Motor neuron (in vitro differentiated cells): Measurements from ENCODE around the gene MRPL17. TPM values are rescaled to one million over a fixed set of nuclear protein-coding genes. Genes with fewer than 3 reads are reported as not detected.
A peak's percentile ranks its signal among the peaks of the same experiment; 100 is the strongest.
"Not testable (repeated sequence)": the region's sequence is repeated elsewhere in the genome, so short reads cannot be mapped to it uniquely, and the experiment has no call there.

Experiments used
- ATAC-seq, 8 experiments: fragments of 200-7000 bp; cut with Tn5 transposase; replicated peaks in 6 of 8; 2 replicates each; pipeline ENCODE4 v1.8.0; 2021; ENCODE audit warnings: mild to moderate bottlenecking in 8 of 8, moderate library complexity in 8 of 8
- H3K27ac ChIP-seq, 2 donors: fragments of 250-450 bp; sonication (Bioruptor Pico); 2 replicates each; pipeline ENCODE4 v1.9.0; 2021; ENCODE audit warnings: antibody characterized with exemption in 2 of 2, mild to moderate bottlenecking in 2 of 2, moderate library complexity in 1 of 2
- H3K4me1 ChIP-seq, 2 donors: fragments of 250-450 bp; sonication (Bioruptor Pico); replicated peaks in 1 of 2; 2 replicates each; pipeline ENCODE4 v1.6.1; 2021; ENCODE audit warnings: antibody characterized with exemption in 2 of 2, mild to moderate bottlenecking in 2 of 2, moderate library complexity in 1 of 2
- H3K4me3 ChIP-seq, 5 donors: fragments of 250-450 bp; sonication (Bioruptor Pico); 2 replicates each; pipeline ENCODE4 v1.9.0; 2021; ENCODE audit warnings: antibody characterized with exemption in 5 of 5, mild to moderate bottlenecking in 5 of 5, moderate library complexity in 4 of 5
- WGBS, 10 experiments: fragments of 450-650 bp; shearing (Covaris generic); methylation state at CpG; one replicate each; pipeline ENCODE4 v1.0.0; 2022; 5-methylcytosine and 5-hydroxymethylcytosine counted together
- in situ Hi-C, 9 experiments: fragments of 400-800 bp; cut with MboI; loops; one replicate each; pipeline ENCODE4 v1.15.0; 2021; ENCODE audit warnings: low sequenced_read_pairs in 9 of 9, low pct_unique_long_range_greater_than_20kb in 2 of 9; ENCODE audit not compliant: unreplicated experiment in 9 of 9
- total RNA-seq, 8 experiments: library from RNA; unstranded; fragments of 300-600 nt; gene quantifications; 2 replicates each; pipeline versions ENCODE4 v1.2.3 to v1.2.4, GENCODE V29; 2022

The MRPL17 gene
- total RNA-seq = 100 to 1,000 TPM in 1 of 8 experiments, 10 to 100 TPM in 7; 39.8 to 118 (median 56.9) TPM

GRCh38 chr11:6682936-6683861 is at the start of gene MRPL17:
TSS of gene MRPL17 (minus strand) at chr11:6683340. CDS start at chr11:6683296, 44 bp downstream.
- H3K27ac ChIP-seq = peak within 1 kb of the TSS; percentile 76 to 83
- peak; percentile 87 to 97 (median 95) for ATAC-seq
- H3K4me1 ChIP-seq = peaks cover 9 to 19% of the 10 kb centered on the region in 2 donors
- peak within 1 kb of the TSS; percentile 72 to 96 (median 92) for H3K4me3 ChIP-seq
- 0 to 38% (median 2%) methylated on average over 2 to 42 of the region's 70 CpGs; no CpG with 5 or more reads in 1 of the 10 experiments for WGBS, 10 experiments
- in situ Hi-C loops = no loop called here

GRCh38 chr11:6727971-6728760 is 45.0 kb upstream of the MRPL17 start:
- H3K27ac ChIP-seq = no peak overlapping the region
- in situ Hi-C loops = loop anchor here in 1 of 9 experiments (25.0 kb wide), 1 partner anchor 109 kb away; the partner anchor contains the start of gene OR10A5
- no peak for ATAC-seq
- no peaks in the 10 kb centered on the region for H3K4me1 ChIP-seq
- WGBS, 10 experiments = 48 to 89% (median 73%) methylated on average over 2 to 6 of the region's 6 CpGs
- no peak overlapping the region for H3K4me3 ChIP-seq

- whole genome bisulfite sequencing, 10 experiments = 0 to 80% (median 51%) methylated on average over 1 to 2 of the region's 2 CpGs; no CpG with 5 or more reads in 1 of the 10 experiments
- no peak for ATAC-seq
Observed at GRCh38 chr11:6725386-6725896, 42.3 kb upstream of the MRPL17 start.

GRCh38 chr11:6724013-6724412 is 40.9 kb upstream of the MRPL17 start:
- in situ Hi-C loops = no loop called here
- Histone ChIP-seq H3K27ac (no peak overlapping the region), H3K4me1 (no peaks in the 10 kb centered on the region), H3K4me3 (no peak overlapping the region)
- WGBS, 10 experiments = 20 to 100% (median 83%) methylated on average over 1 of the region's 1 CpG; no CpG with 5 or more reads in 5 of the 10 experiments
- no peak for ATAC-seq

More at GRCh38 chr11:6725386-6725896, 42.3 kb upstream of the MRPL17 start:
- in situ Hi-C loops = loop anchor here in 1 of 9 experiments (25.0 kb wide), 1 partner anchor 112 kb away; the partner anchor contains the start of gene OR10A5
- H3K4me1 ChIP-seq = no peaks in the 10 kb centered on the region
- no peak overlapping the region for H3K27ac ChIP-seq
- H3K4me3 ChIP-seq = no peak overlapping the region

GRCh38 chr11:6721343-6721742 is 38.2 kb upstream of the MRPL17 start:
- in situ Hi-C loops = no loop called here
- 43 to 100% (median 83%) methylated on average over 1 of the region's 1 CpG; no CpG with 5 or more reads in 5 of the 10 experiments for WGBS, 10 experiments
- no peaks in the 10 kb centered on the region for H3K4me1 ChIP-seq
- no peak overlapping the region for H3K4me3 ChIP-seq
- no peak for ATAC-seq
- no peak overlapping the region for H3K27ac ChIP-seq

- peak in 3 of 8 experiments; percentile 30 to 95 (median 68) for ATAC-seq
- WGBS, 10 experiments = 20 to 100% (median 71%) methylated on average over 1 of the region's 1 CpG; no CpG with 5 or more reads in 5 of the 10 experiments
- no peak overlapping the region for H3K4me3 ChIP-seq
- H3K4me1 ChIP-seq = no peaks in the 10 kb centered on the region
- in situ Hi-C loops = no loop called here
- no peak overlapping the region for H3K27ac ChIP-seq
Observed at GRCh38 chr11:6719576-6719975, 36.4 kb upstream of the MRPL17 start.

DNA sequence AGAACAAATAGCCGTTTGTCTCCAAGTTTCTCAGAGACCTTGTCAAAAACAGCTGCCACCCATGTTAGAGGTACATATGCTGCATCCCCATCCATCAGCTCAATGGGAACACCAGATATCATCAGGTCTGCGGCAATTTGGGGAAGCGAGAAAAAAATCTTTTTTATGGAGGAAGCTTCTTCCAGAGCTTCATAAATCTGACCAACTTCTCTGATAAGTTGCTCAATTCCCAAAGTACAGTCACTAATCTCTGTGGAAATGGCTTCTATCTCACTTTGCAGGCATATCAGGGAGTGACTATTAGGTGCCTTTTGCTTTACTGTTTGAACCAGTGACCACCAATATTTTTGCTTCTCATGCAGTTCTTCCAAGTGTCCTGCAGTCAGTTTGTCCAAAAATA is 34.3 kb upstream of the MRPL17 start:
- WGBS, 10 experiments = 71 to 100% (median 95%) methylated on average over 1 to 3 of the region's 3 CpGs; no CpG with 5 or more reads in 3 of the 10 experiments
- in situ Hi-C loops = no loop called here
- Histone ChIP-seq H3K4me3 (no peak overlapping the region), H3K4me1 (no peaks in the 10 kb centered on the region), H3K27ac (no peak overlapping the region)
- no peak for ATAC-seq

DNA sequence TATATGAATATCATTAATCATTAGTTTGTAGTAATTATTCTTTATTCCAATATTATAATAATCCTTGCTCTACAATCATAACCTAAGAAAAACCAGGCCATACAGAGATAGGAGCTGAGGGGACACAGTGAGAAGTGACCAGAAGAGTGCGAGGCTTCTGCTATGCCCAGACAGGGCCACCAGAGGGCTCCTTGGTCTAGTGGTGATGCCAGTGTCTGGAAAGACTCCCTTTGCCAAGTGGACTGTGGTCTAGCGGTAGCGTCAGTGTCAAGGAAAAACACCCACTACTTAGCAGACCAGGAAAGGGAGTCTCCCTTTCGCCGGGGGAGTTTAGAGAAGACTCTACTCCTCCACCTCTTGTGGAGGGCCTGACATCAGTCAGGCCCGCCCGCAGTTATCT is 28.4 kb upstream of the MRPL17 start:
- H3K27ac ChIP-seq, in situ Hi-C loops, H3K4me3 ChIP-seq, H3K4me1 ChIP-seq, ATAC-seq: not testable (repeated sequence)
- 60 to 100% (median 93%) methylated on average over 1 to 4 of the region's 7 CpGs; no CpG with 5 or more reads in 5 of the 10 experiments for WGBS, 10 experiments

DNA sequence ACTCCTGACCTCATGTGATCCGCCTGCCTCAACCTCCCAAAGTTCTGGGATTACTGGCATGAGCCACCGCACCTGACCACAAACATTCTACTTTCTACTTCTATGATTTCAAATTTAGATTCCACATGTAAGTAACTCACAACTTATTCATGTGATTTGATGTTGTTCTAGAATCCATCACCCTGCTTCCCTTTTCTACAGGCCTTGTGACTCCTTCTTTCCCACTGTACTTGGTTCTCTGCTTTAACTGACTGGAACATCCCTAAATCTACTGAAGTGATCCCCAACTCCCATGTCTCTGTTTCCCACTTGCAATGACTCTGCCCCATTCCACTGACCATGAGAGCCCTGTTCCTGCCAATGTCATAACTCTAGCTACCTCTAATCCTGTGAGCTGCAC is 25.7 kb upstream of the MRPL17 start:
- ATAC-seq = no peak
- Histone ChIP-seq H3K4me1 (peaks cover 0 to under 1% of the 10 kb centered on the region in 2 donors), H3K27ac (no peak overlapping the region), H3K4me3 (no peak overlapping the region)
- 80 to 100% (median 100%) methylated on average over 1 to 2 of the region's 2 CpGs; no CpG with 5 or more reads in 6 of the 10 experiments for WGBS, 10 experiments
- in situ Hi-C loops = no loop called here

DNA sequence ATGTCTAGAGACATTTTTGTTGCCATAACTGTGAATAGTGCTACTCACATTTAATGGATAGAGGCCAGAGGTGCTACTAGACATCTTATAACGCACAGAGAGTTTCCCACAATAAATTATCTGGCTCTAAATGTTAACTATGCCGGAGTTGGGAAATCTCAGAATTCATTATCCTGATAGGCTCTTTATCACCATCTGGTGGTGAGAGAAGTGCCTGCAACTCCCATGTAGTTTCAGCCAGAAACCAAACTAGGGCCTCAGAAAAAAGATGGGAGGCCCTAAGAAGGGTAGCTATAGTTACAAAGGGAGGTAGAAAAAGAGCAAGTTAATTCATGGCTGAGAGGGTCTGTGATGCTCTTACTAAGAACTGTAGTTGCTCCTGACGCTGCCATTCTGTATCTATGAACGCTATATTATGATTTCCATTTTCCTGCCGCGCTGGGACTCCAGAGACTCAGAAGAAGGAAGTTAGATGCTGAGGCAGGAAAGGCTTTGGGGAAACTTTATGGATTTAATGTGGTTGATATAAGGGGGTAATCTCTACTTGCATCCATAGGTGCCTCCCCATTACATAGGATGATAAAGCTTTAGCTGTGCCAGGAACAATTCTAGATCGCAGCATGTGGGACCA is 22.9 kb upstream of the MRPL17 start:
- WGBS, 10 experiments = 0 to 53% (median 17%) methylated on average over 2 to 7 of the region's 7 CpGs
- ATAC-seq = peak; percentile 68 to 75 (median 70)

GRCh38 chr11:6703247-6704063 is 20.3 kb upstream of the MRPL17 start:
- Histone ChIP-seq H3K27ac (no peak overlapping the region), H3K4me3 (no peak overlapping the region), H3K4me1 (peaks cover 0 to 3% of the 10 kb centered on the region in 2 donors)
- in situ Hi-C loops = no loop called here
- peak; percentile 87 to 98 (median 92) for ATAC-seq
- WGBS, 10 experiments = 56 to 100% (median 83%) methylated on average over 1 to 2 of the region's 2 CpGs; no CpG with 5 or more reads in 3 of the 10 experiments

More for the DNA sequence above, 22.9 kb upstream of the MRPL17 start:
- in situ Hi-C loops = no loop called here
- H3K4me3 ChIP-seq = no peak overlapping the region
- H3K4me1 ChIP-seq = peaks cover 0 to 3% of the 10 kb centered on the region in 2 donors
- no peak overlapping the region for H3K27ac ChIP-seq
